ENCODE data around the gene PIGW. TPM values are rescaled to one million over a fixed set of nuclear protein-coding genes. Genes with fewer than 3 reads are reported as not detected.

Gene PIGW
- total and polyA plus RNA-seq, 2 experiments from 2014 or later = 5.5 to 15.8 TPM

DNA sequence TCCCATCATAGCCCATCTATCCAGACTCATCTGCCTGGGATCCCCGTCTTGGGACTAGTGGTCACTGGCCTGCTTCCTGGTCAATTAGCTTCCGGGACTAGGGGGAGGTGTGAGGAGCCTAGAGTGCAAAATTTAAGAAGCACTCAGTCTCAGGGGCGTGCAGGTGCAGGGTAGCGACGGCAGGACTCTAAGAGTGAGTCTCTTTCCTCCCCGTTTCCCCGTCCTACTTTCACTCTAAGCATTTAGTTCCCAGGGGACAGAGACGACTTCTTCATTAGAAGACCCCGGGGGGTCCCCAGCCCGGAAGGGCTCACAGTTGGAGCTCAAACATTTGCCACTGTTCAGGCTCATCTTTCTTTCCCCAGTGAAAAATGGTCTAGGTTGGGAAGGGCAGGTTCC lies 49.0 kb upstream of the PIGW start:
- Mint-ChIP-seq H3K4me1 (peaks cover 19% of the 10 kb centered on the region), H3K27ac (peak overlapping the region; percentile 99), H3K27me3 (ENCODE audit: insufficient read depth, low read depth, poor library complexity) (peaks cover 38% of the 10 kb centered on the region), H3K9me3 (peaks cover 15% of the 10 kb centered on the region), H3K36me3 (ENCODE audit: low read depth) (peaks cover 19% of the 10 kb centered on the region), H3K4me3 (peak overlapping the region; percentile 100)
- TF ChIP-seq, protein P1, sequence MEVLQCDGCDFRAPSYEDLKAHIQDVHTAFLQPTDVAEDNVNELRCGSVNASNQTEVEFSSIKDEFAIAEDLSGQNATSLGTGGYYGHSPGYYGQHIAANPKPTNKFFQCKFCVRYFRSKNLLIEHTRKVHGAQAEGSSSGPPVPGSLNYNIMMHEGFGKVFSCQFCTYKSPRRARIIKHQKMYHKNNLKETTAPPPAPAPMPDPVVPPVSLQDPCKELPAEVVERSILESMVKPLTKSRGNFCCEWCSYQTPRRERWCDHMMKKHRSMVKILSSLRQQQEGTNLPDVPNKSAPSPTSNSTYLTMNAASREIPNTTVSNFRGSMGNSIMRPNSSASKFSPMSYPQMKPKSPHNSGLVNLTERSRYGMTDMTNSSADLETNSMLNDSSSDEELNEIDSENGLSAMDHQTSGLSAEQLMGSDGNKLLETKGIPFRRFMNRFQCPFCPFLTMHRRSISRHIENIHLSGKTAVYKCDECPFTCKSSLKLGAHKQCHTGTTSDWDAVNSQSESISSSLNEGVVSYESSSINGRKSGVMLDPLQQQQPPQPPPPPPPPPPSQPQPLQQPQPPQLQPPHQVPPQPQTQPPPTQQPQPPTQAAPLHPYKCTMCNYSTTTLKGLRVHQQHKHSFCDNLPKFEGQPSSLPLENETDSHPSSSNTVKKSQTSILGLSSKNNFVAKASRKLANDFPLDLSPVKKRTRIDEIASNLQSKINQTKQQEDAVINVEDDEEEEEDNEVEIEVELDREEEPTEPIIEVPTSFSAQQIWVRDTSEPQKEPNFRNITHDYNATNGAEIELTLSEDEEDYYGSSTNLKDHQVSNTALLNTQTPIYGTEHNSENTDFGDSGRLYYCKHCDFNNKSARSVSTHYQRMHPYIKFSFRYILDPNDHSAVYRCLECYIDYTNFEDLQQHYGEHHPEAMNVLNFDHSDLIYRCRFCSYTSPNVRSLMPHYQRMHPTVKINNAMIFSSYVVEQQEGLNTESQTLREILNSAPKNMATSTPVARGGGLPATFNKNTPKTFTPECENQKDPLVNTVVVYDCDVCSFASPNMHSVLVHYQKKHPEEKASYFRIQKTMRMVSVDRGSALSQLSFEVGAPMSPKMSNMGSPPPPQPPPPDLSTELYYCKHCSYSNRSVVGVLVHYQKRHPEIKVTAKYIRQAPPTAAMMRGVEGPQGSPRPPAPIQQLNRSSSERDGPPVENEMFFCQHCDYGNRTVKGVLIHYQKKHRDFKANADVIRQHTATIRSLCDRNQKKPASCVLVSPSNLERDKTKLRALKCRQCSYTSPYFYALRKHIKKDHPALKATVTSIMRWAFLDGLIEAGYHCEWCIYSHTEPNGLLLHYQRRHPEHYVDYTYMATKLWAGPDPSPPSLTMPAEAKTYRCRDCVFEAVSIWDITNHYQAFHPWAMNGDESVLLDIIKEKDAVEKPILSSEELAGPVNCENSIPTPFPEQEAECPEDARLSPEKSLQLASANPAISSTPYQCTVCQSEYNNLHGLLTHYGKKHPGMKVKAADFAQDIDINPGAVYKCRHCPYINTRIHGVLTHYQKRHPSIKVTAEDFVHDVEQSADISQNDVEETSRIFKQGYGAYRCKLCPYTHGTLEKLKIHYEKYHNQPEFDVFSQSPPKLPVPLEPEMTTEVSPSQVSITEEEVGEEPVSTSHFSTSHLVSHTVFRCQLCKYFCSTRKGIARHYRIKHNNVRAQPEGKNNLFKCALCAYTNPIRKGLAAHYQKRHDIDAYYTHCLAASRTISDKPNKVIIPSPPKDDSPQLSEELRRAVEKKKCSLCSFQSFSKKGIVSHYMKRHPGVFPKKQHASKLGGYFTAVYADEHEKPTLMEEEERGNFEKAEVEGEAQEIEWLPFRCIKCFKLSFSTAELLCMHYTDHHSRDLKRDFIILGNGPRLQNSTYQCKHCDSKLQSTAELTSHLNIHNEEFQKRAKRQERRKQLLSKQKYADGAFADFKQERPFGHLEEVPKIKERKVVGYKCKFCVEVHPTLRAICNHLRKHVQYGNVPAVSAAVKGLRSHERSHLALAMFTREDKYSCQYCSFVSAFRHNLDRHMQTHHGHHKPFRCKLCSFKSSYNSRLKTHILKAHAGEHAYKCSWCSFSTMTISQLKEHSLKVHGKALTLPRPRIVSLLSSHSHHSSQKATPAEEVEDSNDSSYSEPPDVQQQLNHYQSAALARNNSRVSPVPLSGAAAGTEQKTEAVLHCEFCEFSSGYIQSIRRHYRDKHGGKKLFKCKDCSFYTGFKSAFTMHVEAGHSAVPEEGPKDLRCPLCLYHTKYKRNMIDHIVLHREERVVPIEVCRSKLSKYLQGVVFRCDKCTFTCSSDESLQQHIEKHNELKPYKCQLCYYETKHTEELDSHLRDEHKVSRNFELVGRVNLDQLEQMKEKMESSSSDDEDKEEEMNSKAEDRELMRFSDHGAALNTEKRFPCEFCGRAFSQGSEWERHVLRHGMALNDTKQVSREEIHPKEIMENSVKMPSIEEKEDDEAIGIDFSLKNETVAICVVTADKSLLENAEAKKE (CRISPR knock-in tag; IDR thresholded peaks at IDR 0.05) = no peak
- TF ChIP-seq STAT1 (IDR thresholded peaks at IDR 0.05; ENCODE audit: unreplicated experiment) = no peak
- no peak for TF ChIP-seq EZH2phosphoT487 (IDR thresholded peaks at IDR 0.05; ENCODE audit: unreplicated experiment)
- peaks cover 31% of the 10 kb centered on the region; the same call in 1 of the 2 replicates for H4K20me1 ChIP-seq (replicated peaks; ENCODE audit: insufficient read depth)
- H3K9me2 ChIP-seq (ENCODE audit: insufficient read depth) = no peaks in the 10 kb centered on the region
- DNase-seq (ENCODE audit: low spot score) (peak; percentile 65), ATAC-seq (no peak)
- H3K79me2 ChIP-seq (replicated peaks; ENCODE audit: insufficient read depth) = peaks cover 40% of the 10 kb centered on the region
- H3F3A ChIP-seq (replicated peaks; ENCODE audit: low read depth) = 0 out of 2 replicates have a peak, but pooled peaks cover 3% of the 10 kb centered on the region
- H3K27me3 ChIP-seq (ENCODE audit: insufficient read depth) = peaks cover 39% of the 10 kb centered on the region
- peak overlapping the region; percentile 82 for H3K4me2 ChIP-seq
- H3K4me3 ChIP-seq = peak overlapping the region; percentile 87
- peaks cover 5% of the 10 kb centered on the region for H3K4me1 ChIP-seq (ENCODE audit: insufficient read depth)
- no peak overlapping the region for H3K27ac ChIP-seq (ENCODE audit: low read depth)
- no peaks in the 10 kb centered on the region for H3K36me3 ChIP-seq (ENCODE audit: insufficient read depth)
- peak overlapping the region; percentile 95 for H2AFZ ChIP-seq
